SK-N-SH treated with all-trans-retinoic acid at 6 μM for 48 hours (cell line): Measurements from ENCODE around the gene NTN1.

Experiments used
- ARNTL ChIP-seq: fragments of 450-650 bp; formaldehyde crosslinking; IDR thresholded peaks from 2 replicates; pipeline ENCODE4 v1.5.0; 2020; ENCODE audit warnings: low read depth, mild to moderate bottlenecking, moderate library complexity, borderline replicate concordance
- CREB5 ChIP-seq: fragments of 250-450 bp; sonication (Bioruptor Pico); IDR thresholded peaks from 2 replicates; pipeline ENCODE4 v1.5.1; 2020; ENCODE audit warnings: low read depth, mild to moderate bottlenecking, moderate library complexity
- CSRNP3 ChIP-seq: fragments of 250-450 bp; sonication (Bioruptor Pico); IDR thresholded peaks from 2 replicates; pipeline ENCODE4 v1.5.1; 2021; ENCODE audit warnings: mild to moderate bottlenecking, moderate library complexity
- ESRRG ChIP-seq: fragments of 250-450 bp; sonication (Bioruptor Pico); IDR thresholded peaks from 2 replicates; pipeline ENCODE4 v1.6.1; 2021; ENCODE audit warnings: mild to moderate bottlenecking
- PATZ1 ChIP-seq: fragments of 250-450 bp; sonication (Bioruptor Pico); IDR thresholded peaks from 2 replicates; pipeline ENCODE4 v1.8.0; 2020; ENCODE audit warnings: mild to moderate bottlenecking, moderate library complexity, borderline replicate concordance
- RARB ChIP-seq: fragments of 250-450 bp; sonication (Bioruptor Pico); IDR thresholded peaks from 2 replicates; pipeline ENCODE4 v1.8.0; 2021; ENCODE audit warnings: mild to moderate bottlenecking, moderate library complexity
- TOX ChIP-seq: fragments of 250-450 bp; sonication (Bioruptor Pico); IDR thresholded peaks from 2 replicates; pipeline ENCODE4 v1.8.0; 2021; ENCODE audit warnings: mild to moderate bottlenecking, moderate library complexity, borderline replicate concordance
- TSHZ2 ChIP-seq: fragments of 250-450 bp; sonication (Bioruptor Pico); IDR thresholded peaks from 2 replicates; pipeline ENCODE4 v1.5.0; 2020; ENCODE audit warnings: mild to moderate bottlenecking, moderate library complexity
- ZC3H10 ChIP-seq: fragments of 250-450 bp; sonication (Bioruptor Pico); IDR thresholded peaks from 2 replicates; pipeline ENCODE4 v1.5.1; 2021; ENCODE audit warnings: mild to moderate bottlenecking, moderate library complexity
- ZFP3 ChIP-seq: fragments of 250-450 bp; sonication (Bioruptor Pico); IDR thresholded peaks from 2 replicates; pipeline ENCODE4 v1.5.0; 2020; ENCODE audit warnings: mild to moderate bottlenecking, moderate library complexity
- ZFP30 ChIP-seq: fragments of 450-650 bp; formaldehyde crosslinking; IDR thresholded peaks from 2 replicates; pipeline ENCODE4 v1.5.0; 2022; ENCODE audit warnings: mild to moderate bottlenecking, moderate library complexity

- TF ChIP-seq PATZ1 (CRISPR knock-in tag) = no peak
- no peak for TF ChIP-seq TOX (CRISPR knock-in tag)
- no peak for TF ChIP-seq TSHZ2 (CRISPR knock-in tag)
- no peak for TF ChIP-seq ESRRG (CRISPR knock-in tag)
- TF ChIP-seq ARNTL (CRISPR knock-in tag) = no peak
- no peak for TF ChIP-seq ZFP3 (CRISPR knock-in tag)
- TF ChIP-seq RARB = no peak
- no peak for TF ChIP-seq ZC3H10 (CRISPR knock-in tag)
- no peak for TF ChIP-seq ZFP30 (CRISPR knock-in tag)
- TF ChIP-seq CREB5 (CRISPR knock-in tag) = no peak
- no peak for TF ChIP-seq CSRNP3
These were observed 217.3 kb downstream of the NTN1 start for GRCh38 chr17:9238340-9239245.
